Upper lobe of right lung (tissue), 1 donor: ENCODE data around the gene AKIRIN2. TPM values are rescaled to one million over a fixed set of nuclear protein-coding genes. Genes with fewer than 3 reads are reported as not detected.

Experiments
- ATAC-seq: fragments of 200-7000 bp; cut with Tn5 transposase; one replicate; pipeline ENCODE4 v1.9.1; 2020; ENCODE audit warnings: mild to moderate bottlenecking, moderate library complexity
- DNase-seq: peaks from one replicate; pipeline ENCODE4 v3.0.0-alpha.2; 2020
- H3K27ac ChIP-seq: fragments of 200-600 bp; one replicate; pipeline ENCODE4 v1.8.0; 2022
- H3K27me3 ChIP-seq: fragments of 200-600 bp; one replicate; pipeline ENCODE4 v1.8.0; 2022; ENCODE audit warnings: mild to moderate bottlenecking
- H3K36me3 ChIP-seq: fragments of 200-600 bp; one replicate; pipeline ENCODE4 v1.8.0; 2022
- H3K4me1 ChIP-seq: fragments of 200-600 bp; one replicate; pipeline ENCODE4 v1.8.0; 2022
- H3K4me3 ChIP-seq: fragments of 200-600 bp; one replicate; pipeline ENCODE4 v1.8.0; 2022; ENCODE audit warnings: mild to moderate bottlenecking
- H3K9me3 ChIP-seq: fragments of 200-600 bp; one replicate; pipeline ENCODE4 v1.8.0; 2022
- intact Hi-C: fragments of 100-400 bp; cut with DNase I; formaldehyde crosslinking; loops from one replicate; pipeline ENCODE4 v1.11.0; 2022
- total RNA-seq: library from RNA; stranded (reverse); fragmentation: NEBNext Ultra II Directional; extraction: Animal tissue kit (Norgen Biotek cat#: 25700); gene quantifications from one replicate; pipeline ENCODE4 v1.2.1, GENCODE V29; 2021
- TF ChIP-seq, protein P1 (sequence below): fragments of 200-600 bp; IDR thresholded peaks from one replicate; pipeline ENCODE4 v1.8.0; 2022; ENCODE audit warnings: antibody characterized with exemption
- donor health status: DM: no; HTN: yes; CAD: no; lungs with severe emphysema.

The AKIRIN2 gene
- total RNA-seq, 1 donor from 2014 or later: 56.6 TPM

DNA sequence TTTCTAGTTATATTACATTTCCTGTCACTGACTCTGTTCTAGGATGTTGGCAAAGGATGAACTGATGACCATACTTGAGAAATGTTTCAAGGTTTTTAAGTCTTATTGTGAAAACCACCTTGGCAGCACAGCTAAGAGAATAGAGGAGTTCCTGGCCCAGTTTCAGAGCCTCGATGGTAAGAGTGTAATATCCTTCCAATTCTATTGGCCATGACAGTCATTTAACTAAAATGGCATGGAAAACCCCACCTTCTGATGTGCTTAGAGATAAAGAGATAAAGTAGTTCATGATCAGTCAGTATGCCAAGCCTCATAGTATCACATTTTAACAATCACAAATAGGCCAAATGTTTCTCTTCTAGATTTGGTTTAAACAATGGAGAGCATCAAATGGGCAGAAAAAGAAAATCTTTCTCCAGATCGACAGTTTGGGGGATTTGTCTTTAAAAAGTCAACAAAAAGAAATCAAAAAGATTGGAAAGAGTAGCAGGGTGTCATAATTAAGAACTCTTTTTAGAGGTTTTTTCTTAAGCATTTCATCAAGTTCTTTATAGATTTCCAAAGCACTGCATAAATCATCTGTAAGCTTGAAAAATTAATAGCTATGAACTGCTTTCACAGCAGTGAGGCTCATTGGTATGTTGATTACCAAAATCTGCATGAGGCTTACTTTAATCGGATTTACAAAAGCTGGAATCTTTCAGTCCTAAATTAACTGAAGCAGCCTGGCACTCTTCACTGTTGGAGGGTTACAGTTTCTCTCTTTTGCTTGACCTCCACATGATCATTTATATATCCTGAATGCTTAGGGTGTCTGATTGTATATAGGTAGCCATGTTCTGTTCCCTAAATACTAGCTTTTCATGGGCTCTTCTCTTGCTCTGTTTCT is 48.7 kb downstream of the AKIRIN2 start:
- H3K4me1 ChIP-seq: no peaks in the 10 kb centered on the region
- H3K27me3 ChIP-seq: no peaks in the 10 kb centered on the region
- TF ChIP-seq, protein P1, sequence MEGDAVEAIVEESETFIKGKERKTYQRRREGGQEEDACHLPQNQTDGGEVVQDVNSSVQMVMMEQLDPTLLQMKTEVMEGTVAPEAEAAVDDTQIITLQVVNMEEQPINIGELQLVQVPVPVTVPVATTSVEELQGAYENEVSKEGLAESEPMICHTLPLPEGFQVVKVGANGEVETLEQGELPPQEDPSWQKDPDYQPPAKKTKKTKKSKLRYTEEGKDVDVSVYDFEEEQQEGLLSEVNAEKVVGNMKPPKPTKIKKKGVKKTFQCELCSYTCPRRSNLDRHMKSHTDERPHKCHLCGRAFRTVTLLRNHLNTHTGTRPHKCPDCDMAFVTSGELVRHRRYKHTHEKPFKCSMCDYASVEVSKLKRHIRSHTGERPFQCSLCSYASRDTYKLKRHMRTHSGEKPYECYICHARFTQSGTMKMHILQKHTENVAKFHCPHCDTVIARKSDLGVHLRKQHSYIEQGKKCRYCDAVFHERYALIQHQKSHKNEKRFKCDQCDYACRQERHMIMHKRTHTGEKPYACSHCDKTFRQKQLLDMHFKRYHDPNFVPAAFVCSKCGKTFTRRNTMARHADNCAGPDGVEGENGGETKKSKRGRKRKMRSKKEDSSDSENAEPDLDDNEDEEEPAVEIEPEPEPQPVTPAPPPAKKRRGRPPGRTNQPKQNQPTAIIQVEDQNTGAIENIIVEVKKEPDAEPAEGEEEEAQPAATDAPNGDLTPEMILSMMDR: no peak
- intact Hi-C loops: no loop called here
- H3K36me3 ChIP-seq: peaks cover 6% of the 10 kb centered on the region
- DNase-seq (no peak), ATAC-seq (no peak)
- H3K27ac ChIP-seq: no peak overlapping the region
- H3K9me3 ChIP-seq: no peaks in the 10 kb centered on the region
- H3K4me3 ChIP-seq: no peak overlapping the region

DNA sequence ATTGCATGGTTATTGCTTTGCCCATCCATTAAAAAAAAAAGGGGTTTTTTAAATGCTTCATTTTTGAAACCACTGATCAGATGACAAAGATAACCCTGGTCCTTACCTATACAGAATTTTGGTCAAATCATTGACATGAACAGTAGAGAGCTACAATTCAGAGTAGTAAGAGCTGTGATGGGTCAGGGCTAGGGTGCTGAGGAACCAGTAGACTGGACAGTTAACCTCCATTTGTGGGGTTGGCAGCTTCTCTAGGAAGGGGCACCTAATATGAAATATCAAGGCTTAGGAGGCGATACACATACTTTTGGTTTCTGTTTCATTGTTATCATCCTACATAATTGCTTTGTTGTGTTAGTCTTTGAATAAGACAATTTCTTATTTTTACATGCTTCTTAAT is 57.0 kb downstream of the AKIRIN2 start:
- no peaks in the 10 kb centered on the region for H3K36me3 ChIP-seq
- H3K27me3 ChIP-seq: no peaks in the 10 kb centered on the region
- no peak for ATAC-seq
- intact Hi-C loops: no loop called here
- DNase-seq: no peak
- H3K9me3 ChIP-seq: no peaks in the 10 kb centered on the region
- no peak overlapping the region for H3K4me3 ChIP-seq
- H3K4me1 ChIP-seq: no peaks in the 10 kb centered on the region
- no peak overlapping the region for H3K27ac ChIP-seq
- TF ChIP-seq, protein P1: no peak

DNA sequence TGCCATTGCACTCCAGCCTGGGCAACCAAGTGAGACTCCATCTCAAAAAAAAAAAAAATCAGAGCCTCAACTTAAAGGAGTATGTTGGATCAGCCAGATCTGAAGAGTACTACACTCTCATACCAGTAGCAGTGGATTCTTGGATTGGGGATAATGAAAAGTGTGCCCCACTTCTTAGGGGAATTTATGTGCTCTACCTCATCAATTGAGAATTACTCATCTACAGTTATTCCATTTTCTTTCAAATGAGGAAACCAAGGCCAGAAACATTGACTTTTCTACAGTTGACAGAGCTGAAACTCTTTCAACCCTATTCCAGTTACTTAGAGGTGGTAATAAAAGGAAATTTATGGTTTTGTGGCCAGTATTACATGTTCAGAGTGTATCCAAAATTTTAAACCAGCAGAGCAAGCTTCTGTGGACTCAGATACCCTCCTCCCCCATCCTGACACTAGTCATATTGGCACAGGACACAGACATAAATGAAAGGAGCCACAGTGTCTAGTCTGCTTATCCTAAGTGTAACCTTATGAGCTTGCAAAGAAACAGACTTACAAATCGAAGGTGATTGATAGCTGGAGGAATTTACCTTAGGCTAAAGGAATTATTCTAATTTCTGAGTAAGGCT is 60.9 kb downstream of the AKIRIN2 start:
- TF ChIP-seq, protein P1: no peak
- intact Hi-C loops: no loop called here
- ATAC-seq (no peak), DNase-seq (no peak)
- no peak overlapping the region for H3K27ac ChIP-seq
- H3K4me3 ChIP-seq: no peak overlapping the region
- H3K4me1 ChIP-seq: no peaks in the 10 kb centered on the region
- H3K27me3 ChIP-seq: no peaks in the 10 kb centered on the region
- no peaks in the 10 kb centered on the region for H3K9me3 ChIP-seq
- peaks cover 9% of the 10 kb centered on the region for H3K36me3 ChIP-seq

DNA sequence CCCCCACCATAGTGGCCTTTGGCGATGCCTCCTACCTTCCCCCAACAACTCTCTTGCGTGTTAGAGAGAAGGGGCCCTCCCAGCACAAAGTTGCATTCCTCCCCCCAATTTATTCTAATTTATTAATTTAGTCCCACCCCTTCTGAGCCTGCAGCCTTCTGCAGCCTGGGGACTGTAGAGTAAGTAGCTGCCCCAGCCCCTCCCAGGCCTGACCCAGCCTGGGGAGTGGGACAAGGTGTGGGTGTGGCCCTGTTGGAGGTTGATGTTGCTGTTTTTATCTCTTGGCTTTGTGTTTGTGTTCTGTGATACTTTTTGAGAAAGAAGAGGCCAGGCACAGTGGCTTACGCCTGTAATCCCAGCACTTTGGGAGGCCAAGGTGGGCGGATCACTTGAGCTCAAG is 62.7 kb downstream of the AKIRIN2 start:
- DNase-seq (no peak), ATAC-seq (no peak)
- peaks cover 20% of the 10 kb centered on the region for H3K36me3 ChIP-seq
- H3K27ac ChIP-seq: no peak overlapping the region
- H3K27me3 ChIP-seq: no peaks in the 10 kb centered on the region
- no peaks in the 10 kb centered on the region for H3K9me3 ChIP-seq
- intact Hi-C loops: no loop called here
- TF ChIP-seq, protein P1: no peak
- H3K4me1 ChIP-seq: no peaks in the 10 kb centered on the region
- no peak overlapping the region for H3K4me3 ChIP-seq

DNA sequence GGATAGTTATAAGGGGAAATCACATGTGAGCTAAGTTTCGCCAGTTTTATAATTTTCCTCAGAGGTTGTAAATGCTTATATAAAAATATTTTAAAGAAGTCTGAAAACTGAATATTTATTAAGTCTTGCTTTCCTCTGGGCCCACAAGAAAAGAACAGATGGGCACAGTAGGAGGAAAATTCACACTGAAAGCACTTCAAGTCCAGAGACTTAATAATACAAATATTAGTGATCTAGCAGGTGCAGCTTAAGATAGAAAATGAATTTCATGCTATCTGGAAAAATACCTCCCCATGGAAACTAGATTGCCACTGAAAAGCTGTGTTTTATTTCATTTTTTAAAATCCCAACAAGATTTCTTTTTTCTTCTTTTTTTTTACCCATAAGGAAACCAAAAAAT is 64.9 kb downstream of the AKIRIN2 start:
- no peak overlapping the region for H3K4me3 ChIP-seq
- H3K36me3 ChIP-seq: peaks cover 20% of the 10 kb centered on the region
- intact Hi-C loops: no loop called here
- no peaks in the 10 kb centered on the region for H3K4me1 ChIP-seq
- DNase-seq (no peak), ATAC-seq (no peak)
- TF ChIP-seq, protein P1: no peak
- no peaks in the 10 kb centered on the region for H3K27me3 ChIP-seq
- no peak overlapping the region for H3K27ac ChIP-seq
- H3K9me3 ChIP-seq: no peaks in the 10 kb centered on the region
